ENCODE measurements around the gene PLXNA2.
A peak's percentile ranks its signal among the peaks of the same experiment; 100 is the strongest.

PLXNA2 gene, protein sequence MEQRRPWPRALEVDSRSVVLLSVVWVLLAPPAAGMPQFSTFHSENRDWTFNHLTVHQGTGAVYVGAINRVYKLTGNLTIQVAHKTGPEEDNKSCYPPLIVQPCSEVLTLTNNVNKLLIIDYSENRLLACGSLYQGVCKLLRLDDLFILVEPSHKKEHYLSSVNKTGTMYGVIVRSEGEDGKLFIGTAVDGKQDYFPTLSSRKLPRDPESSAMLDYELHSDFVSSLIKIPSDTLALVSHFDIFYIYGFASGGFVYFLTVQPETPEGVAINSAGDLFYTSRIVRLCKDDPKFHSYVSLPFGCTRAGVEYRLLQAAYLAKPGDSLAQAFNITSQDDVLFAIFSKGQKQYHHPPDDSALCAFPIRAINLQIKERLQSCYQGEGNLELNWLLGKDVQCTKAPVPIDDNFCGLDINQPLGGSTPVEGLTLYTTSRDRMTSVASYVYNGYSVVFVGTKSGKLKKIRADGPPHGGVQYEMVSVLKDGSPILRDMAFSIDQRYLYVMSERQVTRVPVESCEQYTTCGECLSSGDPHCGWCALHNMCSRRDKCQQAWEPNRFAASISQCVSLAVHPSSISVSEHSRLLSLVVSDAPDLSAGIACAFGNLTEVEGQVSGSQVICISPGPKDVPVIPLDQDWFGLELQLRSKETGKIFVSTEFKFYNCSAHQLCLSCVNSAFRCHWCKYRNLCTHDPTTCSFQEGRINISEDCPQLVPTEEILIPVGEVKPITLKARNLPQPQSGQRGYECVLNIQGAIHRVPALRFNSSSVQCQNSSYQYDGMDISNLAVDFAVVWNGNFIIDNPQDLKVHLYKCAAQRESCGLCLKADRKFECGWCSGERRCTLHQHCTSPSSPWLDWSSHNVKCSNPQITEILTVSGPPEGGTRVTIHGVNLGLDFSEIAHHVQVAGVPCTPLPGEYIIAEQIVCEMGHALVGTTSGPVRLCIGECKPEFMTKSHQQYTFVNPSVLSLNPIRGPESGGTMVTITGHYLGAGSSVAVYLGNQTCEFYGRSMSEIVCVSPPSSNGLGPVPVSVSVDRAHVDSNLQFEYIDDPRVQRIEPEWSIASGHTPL (N-terminal part only)

DNA sequence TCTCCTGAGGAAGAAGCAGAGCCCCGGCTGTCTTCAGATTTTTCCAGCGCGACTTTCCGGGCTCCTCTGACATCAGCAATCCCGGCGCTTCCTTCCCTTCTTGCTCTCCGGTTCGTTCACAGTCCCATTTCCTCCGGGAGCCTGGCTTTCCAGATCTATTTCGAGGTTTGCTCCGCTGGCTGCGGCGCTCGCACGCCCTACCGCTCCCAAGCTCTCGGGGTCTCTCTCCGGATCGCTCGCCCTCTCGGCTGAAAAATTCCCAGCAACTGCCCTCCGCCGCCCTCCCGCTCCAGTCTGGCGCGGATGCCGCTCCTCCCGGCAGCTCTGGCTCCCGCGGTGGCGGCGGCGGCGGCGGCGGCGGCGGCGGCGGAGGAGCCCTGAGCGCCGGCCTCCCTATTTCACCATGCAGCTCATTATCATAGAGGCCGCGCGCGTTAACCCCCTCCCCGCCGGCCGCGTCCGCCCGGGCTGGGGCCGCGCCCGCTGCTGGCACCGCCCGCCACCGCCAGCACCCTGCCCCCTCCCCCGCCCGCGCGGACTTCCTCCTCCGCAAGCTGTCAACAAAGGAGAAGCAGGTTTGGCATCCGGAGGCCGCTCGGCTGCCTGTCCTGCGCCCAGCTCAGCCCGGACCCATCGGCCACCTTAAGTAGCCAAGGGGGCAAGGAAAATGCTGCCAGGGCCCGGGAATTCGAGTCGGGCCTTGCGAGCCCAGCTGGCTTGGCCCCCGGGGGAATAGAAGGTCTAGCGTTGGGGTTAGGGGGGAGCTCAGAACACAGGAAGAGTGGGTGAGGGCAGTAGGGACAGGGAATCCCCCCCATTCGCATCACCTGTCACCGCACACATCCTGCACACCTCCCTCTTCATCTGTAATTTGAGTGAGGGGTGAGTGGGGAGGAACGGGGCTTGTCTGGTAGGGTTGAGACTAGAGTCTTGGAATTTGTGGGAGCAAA is at the start of gene PLXNA2:
Gene PLXNA2 (minus strand): TSS at position 418 of the 950 bp plus-strand sequence. CDS start 26,462 bp downstream, outside the sequence.
- Histone ChIP-seq H3K9ac (ENCODE audit: low read depth, low read length) (peak within 1 kb of the TSS; percentile 72), H3K36me3 (ENCODE audit: insufficient read depth, low read length) (no peaks in the 10 kb centered on the region), H3K9me3 (ENCODE audit: control insufficient read depth, insufficient read depth, low read length) (no peaks in the 10 kb centered on the region), H3K4me1 (ENCODE audit: insufficient read depth, low read length) (peaks cover 7% of the 10 kb centered on the region)

GRCh38 chr1:208292908-208293307 is 48.7 kb upstream of the PLXNA2 start:
- no peak overlapping the region for H3K9ac ChIP-seq (ENCODE audit: low read depth, low read length)
- no peaks in the 10 kb centered on the region for H3K36me3 ChIP-seq (ENCODE audit: insufficient read depth, low read length)
- H3K9me3 ChIP-seq (ENCODE audit: control insufficient read depth, insufficient read depth, low read length), result no peaks in the 10 kb centered on the region
- peaks cover 5% of the 10 kb centered on the region; the same call in 1 of the 2 replicates for H3K4me1 ChIP-seq (ENCODE audit: insufficient read depth, low read length)

- H3K9ac ChIP-seq (ENCODE audit: low read depth, low read length), result no peak overlapping the region
- no peaks in the 10 kb centered on the region for H3K36me3 ChIP-seq (ENCODE audit: insufficient read depth, low read length)
- H3K9me3 ChIP-seq (ENCODE audit: control insufficient read depth, insufficient read depth, low read length), result no peaks in the 10 kb centered on the region
- peaks cover 5% of the 10 kb centered on the region; the same call in 1 of the 2 replicates for H3K4me1 ChIP-seq (ENCODE audit: insufficient read depth, low read length)
Measured at GRCh38 chr1:208291923-208292711, 47.9 kb upstream of the PLXNA2 start.

GRCh38 chr1:208291129-208291528 is 46.9 kb upstream of the PLXNA2 start:
- Histone ChIP-seq H3K36me3 (ENCODE audit: insufficient read depth, low read length) (no peaks in the 10 kb centered on the region), H3K9ac (ENCODE audit: low read depth, low read length) (no peak overlapping the region), H3K4me1 (ENCODE audit: insufficient read depth, low read length) (peaks cover 5% of the 10 kb centered on the region; the same call in 1 of the 2 replicates), H3K9me3 (ENCODE audit: control insufficient read depth, insufficient read depth, low read length) (no peaks in the 10 kb centered on the region)

GRCh38 chr1:208289716-208290115 is 45.5 kb upstream of the PLXNA2 start:
- no peaks in the 10 kb centered on the region for H3K9me3 ChIP-seq (ENCODE audit: control insufficient read depth, insufficient read depth, low read length)
- peaks cover 5% of the 10 kb centered on the region; the same call in 1 of the 2 replicates for H3K4me1 ChIP-seq (ENCODE audit: insufficient read depth, low read length)
- H3K9ac ChIP-seq (ENCODE audit: low read depth, low read length), result no peak overlapping the region
- no peaks in the 10 kb centered on the region for H3K36me3 ChIP-seq (ENCODE audit: insufficient read depth, low read length)

DNA sequence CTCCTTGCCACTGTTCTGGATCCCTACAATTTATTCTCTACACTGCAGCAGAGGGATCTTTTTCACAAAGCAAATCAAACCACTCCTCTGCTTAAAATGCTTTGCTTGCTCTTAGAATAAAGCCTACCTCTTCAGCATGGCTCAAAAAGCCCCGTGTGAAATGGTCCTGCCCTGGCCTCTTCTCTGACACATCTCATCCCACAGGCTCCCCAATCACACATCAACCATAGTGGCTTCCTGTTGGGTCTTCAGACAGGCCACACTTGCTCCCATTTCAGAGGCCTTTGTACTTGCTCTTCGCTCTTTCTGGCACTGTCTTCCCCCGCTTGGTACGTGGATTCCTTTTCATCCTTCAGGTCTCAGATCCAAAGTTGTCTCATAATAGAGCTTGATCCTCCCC is 44.3 kb upstream of the PLXNA2 start:
- Histone ChIP-seq H3K4me1 (ENCODE audit: insufficient read depth, low read length) (peaks cover 5% of the 10 kb centered on the region; the same call in 1 of the 2 replicates), H3K36me3 (ENCODE audit: insufficient read depth, low read length) (no peaks in the 10 kb centered on the region), H3K9me3 (ENCODE audit: control insufficient read depth, insufficient read depth, low read length) (no peaks in the 10 kb centered on the region), H3K9ac (ENCODE audit: low read depth, low read length) (no peak overlapping the region)

DNA sequence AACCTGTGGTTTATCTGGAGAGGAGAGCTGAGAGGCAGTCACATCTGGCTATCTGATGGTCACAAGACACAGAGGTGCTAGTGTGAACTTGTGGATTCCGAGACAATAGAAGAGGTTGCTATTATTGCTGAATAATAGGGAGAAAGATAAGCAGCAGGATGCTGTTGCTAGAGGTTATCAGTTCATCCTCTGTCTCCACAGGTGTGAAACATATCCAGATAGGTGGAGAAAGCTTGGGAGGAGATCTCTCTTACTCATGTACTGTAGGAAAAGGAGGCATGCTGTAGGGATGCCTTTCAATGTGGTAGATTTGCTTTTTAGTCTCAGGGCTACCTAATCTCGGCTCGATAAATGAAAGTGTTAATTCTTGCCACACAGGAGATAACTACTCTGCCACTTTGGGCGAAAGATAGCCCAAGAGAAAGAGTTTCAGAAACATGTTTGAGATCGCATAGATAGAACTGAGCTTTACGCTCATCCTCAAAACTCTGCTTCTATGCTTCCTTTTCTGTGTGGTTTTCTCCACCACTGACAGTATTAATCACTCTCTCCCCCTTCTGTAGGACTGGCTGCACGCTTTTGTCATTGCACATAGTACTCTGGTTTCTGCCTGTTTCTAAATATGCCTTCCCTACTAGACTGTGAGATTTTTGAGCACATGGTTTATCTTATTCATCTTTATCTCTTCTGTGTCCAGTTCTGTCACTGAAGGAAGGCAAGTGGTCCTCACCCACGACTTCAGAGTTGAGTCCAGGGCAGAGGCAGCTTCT is 36.7 kb upstream of the PLXNA2 start:
- Histone ChIP-seq H3K4me1 (ENCODE audit: insufficient read depth, low read length) (peaks cover 4% of the 10 kb centered on the region; the same call in 1 of the 2 replicates), H3K9ac (ENCODE audit: low read depth, low read length) (no peak overlapping the region)

DNA sequence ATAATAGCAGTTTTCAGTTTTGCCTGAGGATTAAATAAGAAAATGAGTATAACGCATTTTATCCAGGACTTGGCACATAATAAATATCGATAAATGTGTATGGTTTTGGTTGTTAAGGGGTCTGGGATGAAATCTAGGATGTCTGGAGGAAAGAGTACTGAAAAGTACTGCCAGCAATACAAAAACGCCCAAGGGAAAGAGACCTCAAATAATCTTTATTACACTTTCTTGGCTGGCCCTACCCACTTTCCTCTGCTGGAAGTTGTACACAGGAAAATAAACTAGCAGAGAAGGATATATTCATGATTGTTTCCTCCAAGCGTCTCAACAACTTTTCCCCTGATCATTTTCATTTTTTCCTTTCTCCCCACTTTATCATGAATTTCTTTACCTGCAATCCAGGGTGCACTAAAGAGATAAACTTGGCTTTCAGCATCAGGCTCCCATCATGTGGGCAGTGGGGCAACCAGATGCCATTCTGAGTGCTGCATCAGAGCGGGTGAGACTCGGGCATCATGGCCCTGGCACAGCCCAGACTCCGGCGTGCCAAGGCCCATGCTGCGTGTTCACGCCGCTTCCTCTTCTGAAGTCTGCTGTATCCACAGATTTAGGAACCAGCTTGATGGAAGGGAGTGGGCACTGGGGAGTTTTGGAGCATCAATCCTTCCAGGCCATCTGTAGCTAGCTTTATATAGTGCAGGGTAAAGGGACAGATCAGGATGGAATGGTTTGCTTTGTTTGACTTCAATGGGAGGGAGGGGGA is 35.8 kb upstream of the PLXNA2 start:
- Histone ChIP-seq H3K9ac (ENCODE audit: low read depth, low read length) (no peak overlapping the region), H3K36me3 (ENCODE audit: insufficient read depth, low read length) (no peaks in the 10 kb centered on the region), H3K4me1 (ENCODE audit: insufficient read depth, low read length) (peaks cover 4% of the 10 kb centered on the region; the same call in 1 of the 2 replicates), H3K9me3 (ENCODE audit: control insufficient read depth, insufficient read depth, low read length) (no peaks in the 10 kb centered on the region)

More for the DNA sequence above, 36.7 kb upstream of the PLXNA2 start:
- H3K9me3 ChIP-seq (ENCODE audit: control insufficient read depth, insufficient read depth, low read length), result no peaks in the 10 kb centered on the region
- no peaks in the 10 kb centered on the region for H3K36me3 ChIP-seq (ENCODE audit: insufficient read depth, low read length)

DNA sequence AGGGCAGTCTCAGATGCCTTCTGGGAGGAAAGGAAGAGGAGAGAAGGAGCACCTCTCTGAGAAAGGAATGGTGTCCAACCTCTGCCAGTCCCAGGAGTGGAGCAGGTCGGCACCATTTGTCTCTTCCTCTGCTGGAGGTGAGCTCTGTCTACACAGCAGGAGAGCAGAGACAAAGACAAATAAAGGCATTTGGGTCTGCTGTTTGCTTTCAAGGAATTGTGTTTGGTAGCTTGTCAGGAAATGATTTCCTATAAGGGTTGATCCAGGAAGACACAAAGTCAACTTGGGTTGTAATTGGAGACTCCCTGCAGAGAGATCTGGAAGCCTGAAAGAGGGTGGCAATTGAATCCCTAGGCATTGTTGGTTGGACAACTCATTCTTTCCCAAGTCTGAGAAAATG is 34.5 kb upstream of the PLXNA2 start:
- H3K9ac ChIP-seq (ENCODE audit: low read depth, low read length), result no peak overlapping the region
- H3K36me3 ChIP-seq (ENCODE audit: insufficient read depth, low read length), result no peaks in the 10 kb centered on the region

DNA sequence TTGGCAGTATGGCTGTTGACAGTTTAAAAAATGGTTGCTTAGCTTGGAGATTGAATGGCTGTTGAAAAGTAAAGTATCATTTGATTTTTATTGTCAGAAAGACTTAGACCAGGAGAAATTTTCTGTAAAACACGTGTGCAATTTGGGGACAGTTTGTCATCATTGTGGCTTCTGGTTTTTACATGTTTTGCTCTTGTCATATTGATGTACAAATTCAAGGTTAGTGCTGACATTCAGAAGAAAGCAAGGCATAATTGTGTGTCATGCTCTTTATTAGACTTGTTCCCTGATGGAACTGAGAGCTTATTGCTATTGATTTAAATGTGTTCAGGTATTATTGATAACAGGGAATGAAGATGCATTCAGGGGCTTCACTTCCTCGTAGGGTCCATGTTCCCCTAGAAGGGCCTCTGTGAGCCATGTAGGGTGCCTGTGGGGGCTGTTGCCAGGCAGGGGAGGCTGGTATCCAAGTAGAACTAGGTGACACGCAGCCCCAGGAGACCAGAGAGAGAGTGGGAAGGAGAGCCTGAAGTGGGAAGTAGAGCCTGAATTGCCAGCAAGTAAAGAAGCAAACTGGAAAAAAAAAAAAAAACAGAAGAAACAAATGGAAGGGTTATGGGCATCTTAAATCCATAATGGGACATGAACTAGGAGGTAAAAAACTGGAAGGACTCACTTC is 32.7 kb upstream of the PLXNA2 start:
- no peaks in the 10 kb centered on the region for H3K36me3 ChIP-seq (ENCODE audit: insufficient read depth, low read length)
- no peak overlapping the region for H3K9ac ChIP-seq (ENCODE audit: low read depth, low read length)
- no peaks in the 10 kb centered on the region for H3K9me3 ChIP-seq (ENCODE audit: control insufficient read depth, insufficient read depth, low read length)
- H3K4me1 ChIP-seq (ENCODE audit: insufficient read depth, low read length), result peaks cover 4% of the 10 kb centered on the region; the same call in 1 of the 2 replicates

More for the DNA sequence above, 34.5 kb upstream of the PLXNA2 start:
- Histone ChIP-seq H3K4me1 (ENCODE audit: insufficient read depth, low read length) (peaks cover 4% of the 10 kb centered on the region; the same call in 1 of the 2 replicates), H3K9me3 (ENCODE audit: control insufficient read depth, insufficient read depth, low read length) (no peaks in the 10 kb centered on the region)

DNA sequence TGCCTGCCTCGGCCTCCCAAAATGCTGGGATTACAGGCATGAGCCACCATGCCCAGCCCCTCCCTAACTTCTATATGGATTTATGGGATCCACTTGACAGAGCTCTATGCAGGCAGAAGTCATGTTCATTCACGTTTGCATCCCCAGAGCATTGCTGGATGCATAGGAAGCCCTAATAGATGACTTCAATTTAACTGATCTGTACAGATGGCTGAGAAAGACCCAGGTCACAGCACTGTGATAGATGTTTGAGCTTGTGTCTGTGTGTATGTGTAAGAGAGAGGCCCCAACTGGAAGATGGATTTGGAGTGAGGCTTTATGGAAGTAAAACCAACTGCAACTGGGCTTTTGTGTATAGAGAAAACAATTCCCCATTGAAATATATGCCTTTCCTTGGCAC is 30.9 kb upstream of the PLXNA2 start:
- Histone ChIP-seq H3K9ac (ENCODE audit: low read depth, low read length) (no peak overlapping the region), H3K9me3 (ENCODE audit: control insufficient read depth, insufficient read depth, low read length) (no peaks in the 10 kb centered on the region), H3K4me1 (ENCODE audit: insufficient read depth, low read length) (peaks cover 5% of the 10 kb centered on the region; the same call in 1 of the 2 replicates), H3K36me3 (ENCODE audit: insufficient read depth, low read length) (no peaks in the 10 kb centered on the region)

Measured in ES-I3 (cell line).